GM18499 (cell line): ENCODE data around the gene SGMS1.
"Not testable (repeated sequence)": the region's sequence is repeated elsewhere in the genome, so short reads cannot be mapped to it uniquely, and the experiment has no call there.

Source experiments
- ATAC-seq: cut with Tn5 transposase; IDR thresholded peaks from one replicate; pipeline ENCODE4 v1.9.1; 2021; ENCODE audit warnings: moderate number of reproducible peaks; ENCODE audit not compliant: insufficient read depth, unreplicated experiment

The SGMS1 gene

DNA sequence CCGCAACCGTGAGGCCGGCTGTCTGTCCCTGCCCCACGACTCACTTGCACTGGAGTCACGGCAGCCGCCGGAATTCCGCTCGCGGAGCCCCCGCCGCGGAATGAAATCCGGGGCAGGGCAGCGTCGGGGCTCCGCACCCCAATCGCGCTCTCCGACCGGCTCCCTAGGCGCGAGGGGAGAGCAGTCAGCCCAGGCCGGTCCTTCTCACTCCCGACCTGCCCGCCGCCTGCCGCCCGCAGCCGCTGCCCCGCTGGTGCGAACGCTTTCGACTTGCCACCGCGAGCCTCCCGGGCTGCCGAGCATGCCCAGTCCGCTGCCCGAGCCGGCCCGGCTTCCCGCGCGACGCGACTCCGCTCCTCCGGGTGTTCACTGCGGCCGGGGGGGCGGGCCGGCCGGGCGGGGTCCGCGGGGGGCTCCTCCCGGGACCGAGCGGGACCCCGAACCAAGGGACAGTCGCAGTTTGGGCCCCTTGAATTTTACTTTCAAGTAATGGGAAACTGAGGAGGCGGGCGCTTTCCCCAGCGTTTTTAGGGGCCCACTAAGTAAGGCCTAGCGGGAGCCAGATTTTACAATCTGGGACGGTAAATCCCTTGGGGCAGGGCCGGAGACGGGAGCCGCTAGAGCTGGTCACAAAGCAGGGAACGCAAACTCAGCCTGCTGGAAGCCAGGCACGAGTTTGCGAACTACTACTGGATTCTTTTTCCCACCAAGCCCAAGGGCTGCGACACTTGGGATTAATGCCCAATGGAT, at the start of gene SGMS1:
Gene SGMS1 (minus strand): TSS at position 294 of the 750 bp plus-strand sequence. CDS start 279,842 bp downstream, outside the sequence.
- peak; percentile 17 for ATAC-seq

DNA sequence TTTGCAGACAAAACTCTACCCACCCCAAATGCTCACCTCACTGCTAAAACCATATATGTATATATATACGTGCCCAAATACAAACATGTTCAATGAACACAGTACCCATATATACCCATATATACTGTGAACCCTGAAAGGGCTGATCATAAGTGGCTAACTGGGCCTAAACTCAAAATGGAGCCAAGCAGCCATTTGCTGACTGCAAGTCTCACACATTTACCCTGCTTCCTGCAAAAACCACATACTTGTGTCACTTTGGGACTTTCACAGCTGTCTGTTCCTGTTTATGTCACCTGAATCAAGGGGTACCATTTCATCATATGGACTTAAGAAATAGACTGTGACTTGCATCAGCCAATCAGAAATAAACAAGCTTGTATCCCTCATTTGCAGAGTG, 48.4 kb upstream of the SGMS1 start:
- not testable (repeated sequence) for ATAC-seq

GRCh38 chr10:50671645-50672044, 47.9 kb upstream of the SGMS1 start:
- not testable (repeated sequence) for ATAC-seq

DNA sequence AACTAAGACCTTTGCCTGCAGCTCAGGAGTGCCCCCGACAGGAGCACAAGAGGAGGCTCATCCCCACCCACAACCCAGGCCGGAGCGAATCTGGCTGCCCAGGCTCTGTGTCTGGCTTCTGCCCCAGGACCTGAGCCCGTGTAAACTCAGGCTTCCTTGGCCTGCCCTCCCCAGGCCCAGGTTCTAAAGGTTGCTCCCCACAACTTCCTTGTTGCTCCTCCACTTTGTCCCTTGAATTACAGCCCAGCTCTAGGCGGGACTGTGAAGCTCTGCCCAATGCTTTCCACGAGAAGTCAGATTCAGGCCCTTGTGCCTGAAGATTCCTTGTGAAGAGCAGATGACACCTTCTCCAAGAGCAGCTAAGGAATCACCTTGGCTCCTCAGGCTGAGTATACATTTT, 46.2 kb upstream of the SGMS1 start:
- ATAC-seq = not testable (repeated sequence)

DNA sequence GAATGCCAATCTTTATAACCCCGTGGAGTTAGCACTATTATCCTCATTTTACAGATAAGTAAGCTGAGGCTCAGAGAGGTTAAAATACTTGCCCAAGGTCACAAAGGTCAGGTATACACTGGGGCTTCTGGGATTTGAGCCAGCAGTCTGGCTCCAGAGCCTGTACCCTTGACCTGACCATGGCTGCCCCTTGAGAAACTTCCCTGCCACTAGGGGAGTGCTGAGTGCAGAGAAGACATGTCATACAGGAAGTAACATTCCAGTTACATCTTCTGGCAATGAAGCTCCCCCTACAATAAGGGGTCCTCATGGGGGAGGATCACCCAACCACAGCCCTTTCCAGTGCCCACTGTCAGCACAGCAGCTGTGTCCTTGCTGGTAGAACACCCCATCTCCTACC, 43.6 kb upstream of the SGMS1 start:
- ATAC-seq = not testable (repeated sequence)

- ATAC-seq = not testable (repeated sequence)
These were observed 38.7 kb upstream of the SGMS1 start for GRCh38 chr10:50662420-50662819.

- ATAC-seq = not testable (repeated sequence)
These were observed 37.8 kb upstream of the SGMS1 start for GRCh38 chr10:50661563-50661962.

DNA sequence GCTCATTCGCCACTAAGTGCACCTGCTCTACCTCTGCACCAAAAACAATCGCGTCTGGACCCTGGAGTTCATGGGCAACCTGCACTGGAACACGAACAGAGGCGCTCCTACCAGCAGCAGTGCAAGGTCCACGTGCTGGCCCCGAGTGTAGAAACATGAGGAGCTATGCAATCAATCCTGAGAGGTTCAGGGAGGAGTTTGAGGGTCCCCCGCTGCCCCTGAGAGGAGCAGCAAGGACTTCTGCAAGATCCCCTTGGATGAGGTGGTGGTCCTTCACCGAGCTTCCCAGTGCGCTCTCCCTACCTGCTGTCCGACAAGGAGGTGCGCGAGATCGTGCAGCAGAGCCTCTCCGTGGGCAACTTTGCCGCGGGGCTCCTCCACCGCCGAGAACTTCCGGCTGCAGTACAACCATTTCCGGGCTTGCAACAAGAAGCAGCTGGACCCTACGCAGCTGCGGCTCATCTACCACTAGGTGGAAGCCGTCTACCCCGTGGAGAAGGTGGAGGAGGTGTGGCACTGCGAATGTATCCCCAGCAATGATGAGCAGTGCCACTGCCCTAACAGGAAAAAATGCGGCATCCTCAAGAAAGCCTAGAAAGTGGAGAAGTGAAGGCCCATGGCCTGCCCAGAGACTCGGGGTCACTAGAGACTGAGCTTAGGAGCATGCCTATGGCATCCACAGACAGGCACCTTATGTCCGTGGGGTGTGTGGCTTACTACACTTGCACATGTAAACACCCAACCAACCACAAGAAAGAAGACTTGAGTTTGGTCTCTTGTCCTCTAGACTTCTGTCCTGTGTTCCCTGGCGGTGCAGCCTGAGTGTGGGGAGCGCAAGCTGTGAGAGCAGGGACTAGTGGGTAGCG, 36.3 kb upstream of the SGMS1 start:
- ATAC-seq = peak; percentile 98

DNA sequence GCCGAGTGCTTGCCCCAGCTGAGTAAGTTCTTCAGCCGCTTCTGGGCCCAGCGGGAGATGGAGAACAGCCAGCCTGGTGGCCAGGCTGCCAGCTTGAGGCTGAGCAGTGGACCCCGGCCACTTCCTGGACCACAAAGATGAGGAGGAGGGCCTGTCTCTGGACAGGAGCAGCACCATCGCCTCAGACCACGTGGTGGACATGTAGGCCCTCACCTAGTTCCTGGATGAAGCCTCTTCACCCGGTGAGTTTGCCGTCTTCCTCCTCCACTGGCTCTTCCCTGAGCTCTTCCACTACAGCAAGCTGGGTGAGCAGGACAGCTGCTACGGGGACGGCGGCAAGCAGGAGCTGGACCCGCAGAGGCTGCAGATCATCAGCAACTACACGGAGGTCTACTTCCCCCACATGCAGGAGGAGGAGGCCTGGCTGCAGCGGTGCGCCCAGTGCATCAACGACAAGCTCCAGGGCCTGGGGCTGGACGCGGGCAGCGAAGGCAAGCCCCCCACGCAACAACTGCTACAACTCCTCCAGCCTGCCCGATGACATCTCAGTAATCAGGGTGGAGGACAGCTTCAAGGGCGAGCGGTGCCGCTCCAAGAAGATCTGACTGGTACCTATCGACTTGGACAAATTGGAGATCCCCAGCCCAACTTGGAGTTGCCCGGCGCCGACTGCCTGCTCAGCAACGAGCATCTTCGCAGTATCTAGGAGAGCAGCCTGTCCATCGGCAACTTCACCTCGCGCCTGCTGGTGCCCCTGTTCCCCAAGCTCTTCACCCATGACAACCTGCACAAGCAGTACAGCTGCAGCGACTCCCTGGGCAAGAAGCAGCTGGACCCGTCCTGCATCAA, 35.5 kb upstream of the SGMS1 start:
- not testable (repeated sequence) for ATAC-seq

DNA sequence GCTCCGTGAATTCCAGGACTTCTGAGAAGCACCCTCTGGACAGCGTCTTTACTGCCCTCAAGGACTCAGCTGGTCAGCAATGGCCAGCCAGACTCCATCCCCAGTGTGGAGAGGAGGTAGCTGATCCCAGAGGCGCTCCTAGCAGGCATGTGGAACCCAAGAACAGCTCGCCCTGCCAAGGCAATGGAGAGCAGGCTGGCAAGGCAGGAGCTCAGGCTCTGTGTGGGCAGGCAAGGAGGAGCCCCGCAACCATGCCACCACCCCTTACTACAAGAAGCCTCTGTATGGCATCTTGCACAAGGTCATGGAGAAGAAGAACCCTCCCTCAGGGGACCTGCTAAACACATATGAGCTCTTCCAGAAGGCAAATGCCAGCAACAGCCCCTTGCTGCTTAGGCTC, 34.4 kb upstream of the SGMS1 start:
- no peak for ATAC-seq

GRCh38 chr10:50653758-50654157, 30.0 kb upstream of the SGMS1 start:
- ATAC-seq = no peak

DNA sequence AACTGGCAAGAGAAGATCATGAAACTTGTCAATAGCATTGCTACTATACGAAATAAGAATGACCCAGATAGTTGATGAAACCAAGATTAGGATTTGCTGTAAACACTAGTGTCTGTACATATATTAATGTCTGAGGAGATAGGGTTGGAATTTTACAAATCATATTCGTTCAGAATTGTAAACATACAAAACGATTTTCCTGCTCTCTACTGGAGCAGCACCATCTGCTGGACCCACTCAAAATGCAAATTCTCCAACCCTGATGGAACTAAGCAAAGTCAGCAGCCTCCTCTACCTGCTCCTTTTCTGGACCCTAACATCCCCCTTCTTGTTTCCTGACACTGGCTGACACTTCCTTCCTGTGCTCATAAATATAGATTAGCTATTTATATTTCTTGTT, 29.4 kb upstream of the SGMS1 start:
- ATAC-seq = no peak

GRCh38 chr10:50651808-50652207, 28.1 kb upstream of the SGMS1 start:
- ATAC-seq = no peak

- no peak for ATAC-seq
These were observed 26.7 kb upstream of the SGMS1 start for GRCh38 chr10:50650481-50650880.

- ATAC-seq = no peak
These were observed 25.1 kb upstream of the SGMS1 start for GRCh38 chr10:50648935-50649227.

GRCh38 chr10:50648089-50648934, 24.6 kb upstream of the SGMS1 start:
- ATAC-seq = peak; percentile 66

DNA sequence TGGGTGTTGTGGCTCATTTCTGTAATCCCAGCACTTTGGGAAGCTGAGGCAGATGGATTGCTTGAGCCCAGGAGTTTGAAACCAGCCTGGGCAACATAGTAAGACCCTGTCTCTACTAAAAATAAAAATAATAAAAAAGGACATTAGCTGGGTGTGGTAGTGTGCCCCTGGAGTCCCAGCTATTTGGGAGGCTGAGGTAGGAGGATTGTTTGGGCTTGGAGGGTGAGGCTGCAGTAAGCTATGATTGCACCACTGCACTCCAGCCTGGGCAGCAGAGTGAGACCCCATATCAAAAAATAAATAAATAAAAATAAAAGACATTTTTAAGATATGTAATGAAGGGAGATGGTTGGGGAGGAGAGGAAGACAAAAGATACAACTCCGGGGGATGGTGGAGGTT, 23.6 kb upstream of the SGMS1 start:
- ATAC-seq = not testable (repeated sequence)

DNA sequence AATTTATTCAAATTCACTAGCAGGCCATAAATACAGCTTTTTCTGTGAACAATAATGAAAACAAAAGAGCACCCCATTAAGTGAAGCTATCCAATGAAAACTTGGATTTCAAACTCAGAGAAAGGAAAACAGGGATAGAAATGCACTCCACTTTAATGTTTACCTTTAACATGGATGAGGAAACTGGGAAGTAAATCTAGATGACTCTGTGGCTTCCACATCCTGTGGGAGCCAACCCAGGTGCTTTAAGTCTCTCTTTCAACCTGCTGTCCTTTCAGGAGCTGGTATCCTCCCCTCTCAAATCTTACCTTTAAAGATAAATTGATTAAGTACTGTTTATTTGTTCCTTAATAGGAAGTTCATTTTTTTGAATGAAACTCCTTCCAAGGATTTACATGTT, 21.5 kb upstream of the SGMS1 start:
- no peak for ATAC-seq

GRCh38 chr10:50641626-50642025, 17.9 kb upstream of the SGMS1 start:
- ATAC-seq = no peak

GRCh38 chr10:50640238-50640637, 16.5 kb upstream of the SGMS1 start:
- no peak for ATAC-seq
